AG04450 (cell line): Measurements from ENCODE around the gene HNRNPR. TPM values are rescaled to one million over a fixed set of nuclear protein-coding genes. Genes with fewer than 3 reads are reported as not detected.

Experiments
- CTCF ChIA-PET: fragments of 300-600, 350-600 bp; formaldehyde crosslinking; extraction: SDS; loops from one replicate; lab custom pipeline; 2022; ENCODE audit warnings: antibody characterized with exemption, inconsistent platforms; lab: Charles Lee
- POLR2A ChIA-PET: fragments of 350-600 bp; formaldehyde crosslinking; extraction: SDS; loops from one replicate; lab custom pipeline; 2021; ENCODE audit warnings: antibody characterized with exemption, inconsistent platforms; lab: Yijun Ruan, JAX
- DNase-seq: peaks from one replicate; pipeline ENCODE4 v3.0.0-alpha.2; 2011; ENCODE audit warnings: low read depth, low spot score
- H3K27ac ChIP-seq: one replicate; pipeline ENCODE4 v1.5.1; 2012; ENCODE audit warnings: low read depth, low read length, control low read depth
- H3K27me3 ChIP-seq: one replicate; pipeline ENCODE4 v1.6.0; 2012; ENCODE audit warnings: low read length; ENCODE audit not compliant: control insufficient read depth, insufficient read depth
- H3K4me3 ChIP-seq: 2 replicates; pipeline ENCODE4 v1.5.1; 2011; ENCODE audit warnings: mild to moderate bottlenecking, low read depth, low read length, control low read depth
- H3K9me3 ChIP-seq: 2 replicates; pipeline ENCODE4 v1.5.1; 2012; ENCODE audit warnings: low read length; ENCODE audit not compliant: control insufficient read depth, insufficient read depth
- CTCF ChIP-seq: IDR thresholded peaks from 2 replicates; pipeline ENCODE4 v1.5.1; 2011; ENCODE audit warnings: low read depth, low read length, control low read depth, inconsistent platforms
- polyA minus RNA-seq: library from RNA; depleted of rRNA, polyadenylated mRNA; stranded (reverse); fragments of >200 nt; gene quantifications from 2 replicates; pipeline ENCODE4 v1.2.3, GENCODE V29; 2011; rRNA and poly(A)+ RNA removed
- polyA plus RNA-seq: library from polyadenylated mRNA; depleted of rRNA; stranded (reverse); fragments of >200 nt; gene quantifications from 2 replicates; pipeline ENCODE4 v1.2.3, GENCODE V29; 2011; rRNA removed

HNRNPR gene
- polyA plus RNA-seq, result 134 and 171 TPM in 2 replicates
- polyA minus RNA-seq, result 128 and 134 TPM in 2 replicates

- peak; percentile 100 for DNase-seq
- Histone ChIP-seq H3K27ac (peak within 1 kb of the TSS; percentile 86), H3K9me3 (peaks cover 4% of the 10 kb centered on the region; the same call in 1 of the 2 replicates), H3K4me3 (peak within 1 kb of the TSS; percentile 83), H3K27me3 (no peaks in the 10 kb centered on the region)
- ChIA-PET POLR2A (interaction anchor here (0.5 to 2.1 kb wide), 47 partner anchors 10 to 1562 kb away, joined by 3 to 41 read pairs (median 5); partner anchors contain the start of genes ASAP3, E2F2, ID3 and KDM1A), CTCF (interaction anchor here (0.6 to 1.8 kb wide), 9 partner anchors 24 to 421 kb away, joined by 3 to 9 read pairs (median 5); no protein-coding TSS in a partner anchor)
- no peak for TF ChIP-seq CTCF
These were observed at the start of gene HNRNPR for GRCh38 chr1:23344111-23344986. Gene HNRNPR (minus strand): TSS chr1:23344284. CDS start chr1:23341008, 3,276 bp downstream.

- Histone ChIP-seq H3K27ac (peak overlapping the region; percentile 86), H3K9me3 (no peaks in the 10 kb centered on the region; the same call in 1 of the 2 replicates), H3K27me3 (no peaks in the 10 kb centered on the region), H3K4me3 (no peak overlapping the region)
- ChIA-PET CTCF (interaction anchor here (1.1 to 2.9 kb wide), 3 partner anchors 9 to 146 kb away, joined by 3 to 34 read pairs (median 3); no protein-coding TSS in a partner anchor), POLR2A (interaction anchor here (0.7 to 2.2 kb wide), 7 partner anchors 8 to 49 kb away, joined by 3 to 7 read pairs (median 4); partner anchors contain the start of genes HNRNPR and ZNF436)
- TF ChIP-seq CTCF, result no peak
- DNase-seq, result no peak
These were observed 49.6 kb upstream of the HNRNPR start for GRCh38 chr1:23393706-23394105.

- Histone ChIP-seq H3K4me3 (no peak overlapping the region), H3K27ac (no peak overlapping the region), H3K27me3 (no peaks in the 10 kb centered on the region), H3K9me3 (no peaks in the 10 kb centered on the region; the same call in 1 of the 2 replicates)
- ChIA-PET POLR2A (no interaction called here), CTCF (interaction anchor here (2.9 kb wide), 1 partner anchor 12 kb away, joined by 34 read pairs; no protein-coding TSS in a partner anchor)
- DNase-seq, result no peak
- TF ChIP-seq CTCF, result no peak
These were observed 48.2 kb upstream of the HNRNPR start for GRCh38 chr1:23392125-23392855.

GRCh38 chr1:23389837-23390321 lies 45.8 kb upstream of the HNRNPR start:
- H3K9me3 ChIP-seq, result no peaks in the 10 kb centered on the region; the same call in 1 of the 2 replicates
- no peak for DNase-seq
- ChIA-PET CTCF (interaction anchor here (1.1 to 1.7 kb wide), 2 partner anchors 14 to 247 kb away, joined by 3 to 8 read pairs; no protein-coding TSS in a partner anchor), POLR2A (no interaction called here)
- H3K4me3 ChIP-seq, result no peak overlapping the region
- no peak for TF ChIP-seq CTCF
- H3K27me3 ChIP-seq, result no peaks in the 10 kb centered on the region
- no peak overlapping the region for H3K27ac ChIP-seq
